Measurements from ENCODE around the gene TRNAU1AP.
A peak's percentile ranks its signal among the peaks of the same experiment; 100 is the strongest.
"Not testable (repeated sequence)": the region's sequence is repeated elsewhere in the genome, so short reads cannot be mapped to it uniquely, and the experiment has no call there.

TRNAU1AP gene

DNA sequence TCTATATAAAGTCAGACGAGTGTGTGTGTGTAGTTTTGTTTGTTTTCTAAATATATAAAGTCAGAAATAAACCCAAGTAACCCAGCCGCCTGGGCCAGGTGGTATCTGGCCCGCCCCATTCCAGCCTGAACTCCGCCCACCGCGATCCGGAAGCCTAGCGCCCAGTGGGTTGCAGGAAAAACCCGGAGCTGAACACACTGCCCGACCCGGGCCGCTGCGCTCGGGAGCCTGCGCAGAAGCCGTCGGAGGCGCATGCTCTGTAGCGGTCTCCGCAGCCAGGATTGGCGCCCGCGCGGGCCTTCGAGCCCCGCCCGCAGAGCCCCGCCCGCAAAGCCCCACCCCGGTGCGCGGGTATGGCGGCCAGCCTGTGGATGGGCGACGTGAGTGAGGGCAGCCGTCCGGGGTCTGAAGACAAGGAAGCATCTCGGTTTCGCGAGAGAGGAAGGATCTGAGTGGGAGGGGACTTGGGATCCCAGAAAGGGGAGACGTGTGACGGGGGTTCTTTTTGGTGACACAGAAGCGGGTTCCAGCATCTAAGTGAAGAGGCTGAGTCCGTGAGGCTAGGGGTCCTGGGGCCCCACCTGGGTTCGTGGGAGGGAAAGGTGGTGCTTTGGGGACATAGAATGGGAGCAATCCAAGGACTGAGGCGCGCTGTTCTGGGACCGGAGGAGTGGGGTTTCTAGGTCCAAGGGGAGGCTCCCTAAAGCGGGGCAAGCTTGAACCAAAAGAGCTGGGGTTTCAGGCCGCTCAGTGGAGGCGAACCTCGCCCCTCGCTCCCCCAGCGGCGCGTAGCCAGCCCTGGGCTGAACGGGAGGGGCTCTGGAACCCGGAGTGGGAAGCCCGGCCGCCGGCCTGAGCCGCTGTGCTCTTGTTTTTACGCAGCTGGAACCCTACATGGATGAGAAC, at the start of gene TRNAU1AP:
TRNAU1AP (plus strand) TSS at position 328 of the 906 bp plus-strand sequence; CDS start at position 354, 26 bp downstream.
- DNase-seq: peak; percentile 98

DNA sequence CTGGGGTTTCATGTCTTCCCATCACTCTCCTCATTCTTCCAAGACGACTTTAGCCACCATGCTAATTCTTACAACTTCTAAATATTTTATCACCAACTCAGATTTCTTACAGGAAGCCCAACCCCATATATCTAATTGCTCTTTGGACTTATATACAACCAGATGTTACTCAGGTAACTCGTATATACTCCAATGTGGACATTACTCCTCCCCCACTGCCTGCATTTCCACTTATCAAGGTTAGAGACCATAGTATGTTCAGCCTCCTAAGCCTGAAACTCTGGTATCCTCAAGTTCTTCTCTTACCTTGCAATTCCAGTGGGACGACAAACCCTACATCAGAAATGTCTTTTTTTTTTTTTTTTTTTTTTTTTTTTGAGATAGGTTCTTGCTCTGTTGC, 49.8 kb upstream of the TRNAU1AP start:
- no peak for DNase-seq

DNA sequence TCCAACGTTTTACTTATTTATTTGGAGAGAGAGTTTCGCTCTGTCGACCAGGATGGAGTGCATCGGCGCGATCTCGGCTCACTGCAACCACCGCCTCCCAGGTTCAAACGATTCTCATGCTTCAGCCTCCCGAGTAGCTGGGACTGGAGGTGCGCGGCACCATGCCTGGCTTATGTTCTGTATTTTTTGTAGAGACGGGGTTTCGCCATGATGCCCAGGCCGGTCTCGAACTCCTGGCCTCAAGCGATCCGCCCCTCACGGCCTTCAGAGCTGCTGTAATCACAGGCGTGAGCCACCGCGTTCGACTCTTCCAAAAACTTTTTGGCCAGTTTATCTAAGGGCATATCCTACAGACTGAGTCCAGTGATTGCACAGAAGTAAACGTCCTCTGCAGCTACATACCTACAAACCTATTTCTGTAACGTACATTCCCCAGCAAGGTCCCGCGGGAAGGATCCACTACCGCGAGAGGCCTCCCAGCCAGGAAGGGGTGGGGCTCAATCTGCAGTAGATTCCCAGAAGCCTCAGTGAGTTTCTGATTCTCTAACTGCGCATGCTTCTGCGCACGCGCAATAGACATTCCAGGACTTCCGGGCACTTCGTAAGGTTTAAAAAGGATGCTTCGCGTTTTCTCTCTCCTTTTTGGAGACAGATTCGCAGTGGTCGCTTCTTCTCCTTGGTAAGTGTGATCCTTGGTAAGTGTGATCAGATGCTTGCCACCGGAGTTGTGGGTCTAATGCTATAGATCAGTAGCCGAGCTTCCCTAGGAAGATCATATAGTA, 47.3 kb upstream of the TRNAU1AP start, which contains the start of gene RCC1:
RCC1 (plus strand) TSS at position 638 of the 782 bp plus-strand sequence. CDS start 23,824 bp downstream, outside the sequence.
- peak; percentile 98 for DNase-seq

DNA sequence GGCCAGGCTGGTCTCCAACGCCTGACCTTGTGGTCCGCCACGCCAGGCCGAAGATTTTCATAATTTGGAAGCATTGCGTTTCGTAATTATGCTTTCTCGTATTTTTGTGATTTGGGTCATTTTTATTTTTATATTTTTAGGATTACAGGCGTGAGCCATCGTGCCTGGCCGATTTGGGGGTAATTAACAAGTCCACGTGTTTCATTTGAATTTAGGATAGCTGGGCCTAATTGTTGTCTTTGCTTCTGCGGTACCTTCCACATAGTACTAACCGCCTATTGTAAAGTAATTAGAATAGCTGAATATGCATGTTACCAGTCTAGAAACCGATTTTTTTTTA, 46.0 kb upstream of the TRNAU1AP start:
- no peak for DNase-seq

DNA sequence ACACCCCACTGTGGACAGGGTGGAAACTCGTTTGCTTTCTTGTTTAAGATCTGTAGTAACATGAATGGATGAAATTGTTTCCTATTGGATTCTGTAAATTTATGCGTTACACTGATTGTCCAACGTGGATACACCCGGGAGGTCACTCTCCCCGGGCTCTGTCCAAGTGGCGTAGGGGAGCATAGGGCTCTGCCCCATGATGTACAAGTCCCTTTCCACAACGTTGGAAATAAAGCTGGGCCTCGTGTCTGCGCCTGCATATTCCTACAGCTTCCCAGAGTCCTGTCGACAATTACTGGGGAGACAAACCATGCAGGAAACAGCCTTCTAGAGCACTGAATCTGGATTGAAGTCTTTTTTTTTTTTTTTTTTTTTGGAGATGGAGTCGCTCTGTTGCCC, 45.6 kb upstream of the TRNAU1AP start:
- no peak for DNase-seq

DNA sequence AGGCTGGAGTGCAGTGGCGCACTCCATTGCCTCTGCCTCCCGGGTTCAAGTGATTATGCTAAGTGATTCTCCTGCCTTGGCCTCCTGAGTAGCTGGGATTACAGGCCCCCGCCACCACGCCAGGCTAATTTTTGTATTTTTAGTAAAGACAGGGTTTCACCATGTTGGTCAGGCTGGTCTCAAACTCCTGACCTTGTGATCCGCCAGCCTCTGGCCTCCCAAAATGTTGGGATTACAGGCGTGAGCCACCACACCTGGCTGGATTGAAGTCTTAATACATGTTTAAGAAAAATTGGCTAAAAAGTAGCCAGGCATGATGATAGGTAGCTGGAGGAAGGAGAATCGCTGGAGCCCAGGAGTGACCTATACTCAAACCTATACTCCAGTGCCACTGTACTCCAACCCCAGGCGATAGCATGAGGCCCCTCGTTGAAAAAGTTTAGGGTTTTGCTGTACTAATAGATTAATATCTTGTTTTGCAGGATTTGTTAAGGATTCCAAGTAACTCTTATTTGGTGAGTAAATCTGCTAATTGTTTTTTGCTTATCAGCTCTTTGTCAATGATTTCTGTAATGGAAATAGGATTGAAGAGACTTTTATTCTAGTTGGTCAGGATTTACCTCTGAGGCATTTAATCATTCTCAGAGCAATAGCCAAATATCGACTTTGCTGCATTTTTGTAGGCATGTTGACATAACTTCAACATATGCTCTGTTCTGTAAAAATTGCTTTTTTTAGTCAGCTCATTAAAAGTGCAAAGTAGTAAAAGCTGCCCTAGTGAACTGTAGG, 45.0 kb upstream of the TRNAU1AP start:
- DNase-seq: no peak

DNA sequence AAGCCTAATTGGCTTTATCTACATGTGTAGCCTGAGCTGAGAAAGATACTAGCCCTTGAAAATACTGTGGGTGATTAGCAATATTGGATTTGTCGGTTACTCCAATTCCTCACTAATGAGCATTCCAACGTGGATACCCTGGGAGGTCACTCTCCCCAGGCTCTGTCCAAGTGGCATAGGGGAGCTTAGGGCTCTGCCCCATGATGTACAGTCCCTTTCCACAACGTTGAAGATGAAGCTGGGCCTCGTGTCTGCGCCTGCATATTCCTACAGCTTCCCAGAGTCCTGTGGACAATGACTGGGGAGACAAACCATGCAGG, 44.5 kb upstream of the TRNAU1AP start:
- no peak for DNase-seq

DNA sequence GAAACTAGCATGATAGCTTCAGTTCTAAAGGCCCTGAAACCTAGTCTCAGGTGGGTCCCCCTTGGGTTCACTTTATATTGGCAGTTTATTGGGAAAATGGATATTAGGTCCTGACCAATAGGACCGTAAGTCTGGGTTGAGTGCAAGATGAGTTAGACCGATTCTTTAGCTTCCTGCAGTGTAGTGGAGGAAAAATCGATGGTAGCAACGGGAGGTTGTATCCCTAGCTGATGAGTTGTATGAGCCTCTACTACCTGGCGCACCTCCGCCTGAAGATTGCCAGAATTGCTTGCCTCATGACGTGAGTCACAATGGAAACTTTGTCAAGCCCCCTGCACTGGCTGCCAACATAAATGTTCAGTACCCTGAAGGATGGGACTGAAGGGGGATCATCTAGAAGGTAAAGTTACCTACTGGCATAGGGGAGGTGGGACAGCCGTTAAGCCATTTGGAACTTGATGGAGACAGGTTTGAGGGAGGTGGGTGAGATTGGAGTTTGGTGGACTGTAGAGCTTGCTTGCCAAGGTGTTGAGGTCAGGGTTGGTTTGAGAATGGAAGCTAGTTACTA, 43.1 kb upstream of the TRNAU1AP start:
- DNase-seq: no peak

DNA sequence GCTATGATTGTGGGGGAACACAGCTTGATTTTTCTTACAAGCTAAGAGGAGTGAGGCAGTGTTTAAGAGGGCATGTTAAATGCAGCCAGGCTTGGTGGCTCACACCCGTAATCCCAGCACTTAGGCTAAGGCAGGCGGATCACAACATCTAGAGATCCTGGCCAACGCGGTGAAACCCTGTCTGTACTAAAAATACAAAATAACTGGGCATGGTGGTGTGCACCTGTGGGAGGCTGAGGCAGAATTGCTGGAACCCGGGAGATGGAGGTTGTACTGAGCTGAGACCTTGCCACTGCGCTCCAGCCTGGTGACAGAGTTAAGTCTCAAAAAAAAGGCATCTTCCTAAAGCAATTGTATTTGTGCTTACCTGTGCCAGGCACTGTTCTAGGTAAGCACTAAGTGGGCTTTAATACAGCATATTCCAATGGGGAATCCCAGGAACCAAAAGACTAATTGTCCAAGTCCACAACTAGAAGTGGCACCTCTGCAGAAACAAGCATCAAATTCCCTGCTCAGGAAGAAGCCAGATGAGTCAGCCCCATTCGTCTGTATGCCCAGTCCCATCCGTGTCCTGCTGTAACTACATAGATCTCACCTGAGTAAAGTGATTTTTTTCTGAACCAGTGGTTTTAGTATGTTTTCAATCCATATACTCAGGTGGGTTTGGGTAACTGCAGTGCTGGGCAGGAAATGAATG, 42.5 kb upstream of the TRNAU1AP start:
- no peak for DNase-seq

DNA sequence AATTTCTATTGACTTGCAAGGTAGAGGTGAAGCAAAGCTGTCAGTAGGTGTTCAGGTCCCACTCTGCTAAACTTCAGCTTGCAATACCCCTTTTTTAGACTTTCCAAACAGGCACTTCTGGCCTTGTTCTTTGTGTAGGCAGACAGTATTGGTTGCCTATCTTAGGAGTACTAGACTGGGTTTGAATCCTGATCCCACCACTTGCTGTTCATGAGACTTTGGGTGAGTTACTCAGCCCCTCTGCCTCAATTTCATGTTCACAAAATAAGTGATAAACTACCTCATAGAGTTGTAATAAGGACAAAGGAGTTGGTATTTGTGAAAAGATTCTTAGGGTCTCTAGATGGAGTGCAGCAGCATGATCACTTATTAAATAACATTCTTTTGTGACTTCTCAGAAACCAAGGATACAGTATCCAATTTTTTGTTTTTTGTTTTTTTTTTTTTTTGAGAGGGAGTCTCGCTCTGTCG, 41.9 kb upstream of the TRNAU1AP start:
- DNase-seq: no peak

DNA sequence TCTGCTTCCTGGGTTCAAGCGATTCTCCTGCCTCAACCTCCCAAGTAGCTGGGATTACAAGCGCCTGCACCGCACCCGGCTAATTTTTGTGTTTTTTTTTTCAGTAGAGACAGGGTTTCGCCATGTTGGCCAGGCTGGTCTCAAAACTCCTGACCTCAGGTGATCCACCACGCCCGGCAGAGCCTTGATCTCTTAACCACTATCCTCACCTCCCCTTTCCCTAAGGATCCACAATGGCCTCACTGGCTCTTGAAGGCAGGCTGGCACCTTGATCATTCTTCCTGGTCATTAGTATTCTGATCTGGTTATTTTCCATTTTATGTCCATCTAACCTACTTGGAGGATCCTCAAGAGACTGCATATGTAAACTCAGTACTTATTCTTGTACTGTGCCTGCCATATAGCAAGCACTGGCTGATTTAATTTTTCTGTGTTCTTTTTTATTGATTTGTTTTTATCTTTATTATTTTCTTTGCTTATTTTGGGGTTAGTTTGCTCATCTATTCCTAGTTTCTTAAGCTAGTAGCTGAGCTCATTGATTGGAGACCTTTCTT, 40.8 kb upstream of the TRNAU1AP start:
- no peak for DNase-seq

DNA sequence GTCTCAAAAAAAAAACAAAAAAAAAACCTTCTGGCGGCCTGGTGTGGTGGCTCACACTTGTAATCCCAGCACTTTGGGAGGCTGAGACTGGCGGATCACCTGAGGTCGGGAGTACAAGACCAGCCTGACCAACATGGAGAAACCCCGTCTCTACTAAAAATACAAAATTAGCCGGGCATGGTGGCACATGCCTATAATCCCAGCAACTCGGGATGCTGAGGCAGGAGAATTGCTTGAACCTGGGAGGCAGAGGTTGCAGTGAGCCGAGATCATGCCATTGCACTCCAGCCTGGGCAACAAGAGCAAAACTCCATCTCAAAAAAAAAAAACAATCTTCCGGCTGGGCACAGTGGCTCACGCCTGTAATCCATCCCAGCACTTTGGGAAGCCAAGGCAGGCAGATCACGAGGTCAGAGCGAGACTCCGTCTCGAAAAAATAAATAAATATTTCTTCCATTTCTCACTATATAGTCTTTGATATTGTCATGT, 38.4 kb upstream of the TRNAU1AP start:
- DNase-seq: not testable (repeated sequence)

DNA sequence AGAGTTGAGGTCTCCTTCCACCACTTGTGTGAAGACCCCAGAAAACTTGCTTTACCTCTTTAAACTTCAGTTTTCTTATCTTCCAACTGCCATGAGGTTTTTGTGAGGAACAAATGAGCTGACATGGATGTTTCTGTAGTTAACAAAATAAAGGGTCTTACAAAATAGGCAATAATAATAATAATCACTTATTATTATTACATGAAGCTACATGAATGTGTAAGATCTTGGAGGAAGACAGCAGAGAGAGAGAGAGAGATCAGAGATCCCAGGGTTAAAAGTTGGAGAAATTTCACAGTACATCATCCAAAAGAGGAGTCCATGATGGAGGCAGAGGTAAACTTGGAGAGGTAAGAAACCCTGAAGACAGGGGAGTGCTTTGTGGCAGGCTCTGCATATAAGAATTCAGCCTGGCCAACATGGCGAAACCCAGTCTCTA, 36.3 kb upstream of the TRNAU1AP start:
- DNase-seq: no peak

DNA sequence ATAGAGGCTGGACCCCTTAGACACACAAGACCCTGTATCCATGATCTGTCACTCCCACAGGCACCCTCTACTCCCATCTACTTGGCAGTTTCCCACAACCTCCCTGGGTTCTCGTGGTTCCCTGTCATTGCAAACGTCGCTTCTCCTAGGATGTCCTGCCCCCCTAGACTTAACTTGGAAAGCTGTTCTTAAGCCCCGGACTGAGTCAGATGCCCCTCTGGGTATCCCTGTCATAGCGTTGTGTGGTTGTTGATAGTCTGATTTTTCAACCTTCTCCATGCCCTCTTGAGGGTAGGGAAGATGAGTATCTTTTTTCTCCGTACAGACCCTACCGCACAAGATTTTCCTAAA, 35.3 kb upstream of the TRNAU1AP start:
- DNase-seq: no peak

DNA sequence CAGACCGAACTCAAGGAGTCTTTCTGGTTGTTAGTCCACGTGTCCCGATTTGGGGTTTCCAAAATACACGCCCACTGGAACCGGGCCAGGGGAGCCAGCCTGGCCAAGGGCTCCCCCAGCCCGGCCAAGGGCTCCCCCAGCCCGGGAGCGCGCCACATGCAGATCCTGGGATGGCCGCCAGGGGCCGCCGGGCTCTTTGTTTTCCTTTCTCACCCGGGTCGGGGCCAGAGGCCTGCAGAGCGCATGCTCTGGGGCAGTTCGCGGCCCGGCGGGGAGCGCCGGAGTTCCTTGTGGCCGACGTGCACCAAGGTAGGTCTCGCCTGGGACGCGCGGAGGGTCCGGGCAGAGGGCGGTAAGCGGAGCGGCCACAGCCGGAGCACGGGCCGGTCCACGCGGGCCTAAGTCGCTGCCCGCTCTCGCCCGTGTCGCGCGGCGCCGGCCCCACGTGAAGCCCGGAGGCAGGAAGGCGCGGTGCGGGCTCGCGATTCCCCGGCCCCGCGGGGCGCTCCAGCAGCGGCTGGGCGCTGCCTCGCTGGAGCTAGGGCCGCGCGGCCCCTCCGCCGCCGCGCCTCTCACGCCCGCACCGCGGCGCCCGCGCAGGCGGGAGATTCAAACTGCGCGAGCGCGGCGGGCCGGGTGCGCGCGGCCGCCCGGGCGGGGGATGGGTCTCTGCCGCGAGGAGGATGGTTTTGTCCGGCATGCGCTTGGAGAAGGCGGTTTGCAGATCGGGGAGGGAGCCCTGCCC, 34.7 kb upstream of the TRNAU1AP start:
- peak; percentile 89 for DNase-seq

DNA sequence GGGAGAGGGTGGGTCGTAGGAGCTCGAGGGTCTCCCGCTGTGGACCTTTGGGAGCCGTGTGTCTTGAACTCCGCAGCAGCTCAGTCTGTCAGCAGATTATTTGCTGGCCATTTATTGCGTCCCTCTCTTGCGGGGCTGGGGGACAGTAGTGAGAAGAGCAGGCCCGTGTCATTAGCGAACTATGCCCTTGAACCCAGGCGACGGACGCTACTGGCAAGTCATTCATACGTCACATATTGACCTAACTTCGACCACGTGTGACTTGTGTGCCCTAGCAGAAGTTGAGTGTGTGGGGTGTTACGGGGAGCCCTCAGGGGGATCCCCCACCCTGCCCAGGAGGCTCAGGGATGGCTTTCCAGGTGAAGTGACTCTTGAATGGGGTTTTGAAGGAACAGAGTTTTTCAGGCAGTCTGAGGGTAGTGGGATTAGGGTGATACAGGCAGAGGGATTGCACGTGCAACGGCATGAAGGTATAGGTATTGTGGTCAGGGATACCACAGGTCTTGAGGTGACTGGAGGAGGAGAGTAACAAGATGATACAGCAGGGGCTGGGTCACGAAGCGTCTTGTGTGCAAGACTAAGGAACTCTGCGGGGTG, 34.0 kb upstream of the TRNAU1AP start:
- no peak for DNase-seq

DNA sequence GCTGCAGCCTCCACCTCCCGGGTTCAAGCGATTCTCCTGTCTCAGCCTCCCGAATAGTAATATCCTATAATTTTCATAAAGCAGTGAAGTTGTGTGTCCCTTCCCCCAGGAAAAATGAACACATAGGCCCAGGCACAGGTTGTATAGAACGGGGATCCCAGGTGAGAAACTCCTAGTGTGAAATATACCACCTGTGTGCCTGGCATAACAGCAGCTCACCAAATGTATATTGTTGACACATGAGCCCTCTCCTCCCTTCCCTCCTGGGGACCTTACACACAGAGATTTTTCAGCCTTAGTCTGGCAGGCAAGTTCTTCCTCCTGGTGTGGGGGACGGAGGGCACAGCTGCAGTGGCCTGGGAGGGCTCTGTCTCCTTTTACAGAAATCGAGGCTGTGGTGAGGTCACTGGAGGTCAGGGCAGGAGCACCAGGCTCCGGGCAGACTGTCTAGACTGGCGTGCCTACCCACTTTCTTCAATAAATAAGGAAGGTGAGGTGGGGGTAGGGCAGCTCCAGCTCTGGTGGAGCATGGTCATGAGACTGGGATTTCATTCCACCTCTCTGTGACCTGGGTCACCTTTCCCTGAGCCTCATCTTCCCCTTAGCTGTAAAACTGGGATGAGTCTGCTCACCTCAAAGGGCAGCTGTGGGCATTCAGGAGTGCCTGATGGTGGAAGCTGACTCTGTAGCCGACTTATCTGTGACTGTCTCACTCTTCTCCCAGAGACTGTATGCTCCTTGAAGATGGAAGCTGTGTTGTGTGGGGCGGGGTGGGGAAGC, 32.7 kb upstream of the TRNAU1AP start:
- no peak for DNase-seq

DNA sequence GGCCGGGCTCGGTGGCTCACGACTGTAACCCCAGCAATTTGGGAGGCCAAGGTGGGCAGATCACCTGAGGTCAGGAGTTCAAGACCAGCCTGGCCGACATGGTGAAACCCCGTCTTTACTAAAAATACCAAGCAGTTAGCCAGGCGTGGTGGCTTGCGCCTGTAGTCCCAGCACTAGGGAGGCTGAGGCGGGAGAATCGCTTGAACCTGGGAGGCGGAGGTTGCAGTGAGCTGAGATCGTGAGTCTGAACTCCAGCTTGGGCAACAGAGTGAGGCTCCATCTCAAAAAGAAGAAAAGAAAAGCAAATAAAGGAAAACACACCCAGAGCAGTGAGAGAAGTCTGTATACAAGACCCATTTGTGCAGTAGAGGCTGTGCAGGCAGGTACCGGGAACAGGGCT, 32.1 kb upstream of the TRNAU1AP start:
- DNase-seq: not testable (repeated sequence)

DNA sequence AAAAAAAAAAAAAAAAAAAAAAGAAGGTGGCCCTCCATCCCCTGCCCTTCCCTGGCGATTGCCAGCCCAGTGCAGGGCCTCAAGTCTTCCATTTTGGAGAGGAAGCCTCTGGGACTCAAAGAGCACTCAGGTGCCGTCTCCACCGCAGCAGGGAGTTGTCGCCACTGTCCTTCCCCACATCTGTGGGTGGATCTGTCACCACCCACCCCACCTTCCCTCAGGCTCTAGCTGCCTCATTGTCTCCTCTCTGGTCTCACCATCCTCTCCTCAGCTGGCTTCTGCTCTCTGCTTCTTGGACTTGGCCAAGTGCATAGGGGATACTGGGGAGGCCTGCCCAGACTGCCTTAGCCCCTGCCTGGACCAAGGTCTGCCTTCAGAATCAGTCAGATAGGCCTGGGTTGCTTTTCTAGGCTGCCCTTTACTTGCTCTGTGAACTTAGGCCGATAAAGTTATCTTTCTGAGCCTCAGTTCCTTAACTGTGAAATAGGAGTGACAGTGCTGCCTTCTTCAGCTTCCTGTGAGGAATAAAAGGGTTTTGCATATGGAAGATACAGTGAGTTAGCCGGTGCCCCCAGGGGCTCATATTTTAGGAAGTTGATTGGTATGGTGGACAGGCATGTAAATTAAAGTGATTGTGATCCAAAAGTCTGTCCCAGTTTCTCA, 31.3 kb upstream of the TRNAU1AP start:
- no peak for DNase-seq
